GM12874 (cell line): ENCODE measurements around the gene FAM83D.
A peak's percentile ranks its signal among the peaks of the same experiment; 100 is the strongest.

Experiments used
- TF ChIP-seq, protein P1 (sequence below): IDR thresholded peaks from 2 replicates; pipeline ENCODE4 v1.5.1; 2011; ENCODE audit warnings: low read depth, mild to moderate bottlenecking, control low read depth, low read length, moderate library complexity; ENCODE audit not compliant: insufficient read depth

Gene FAM83D

DNA sequence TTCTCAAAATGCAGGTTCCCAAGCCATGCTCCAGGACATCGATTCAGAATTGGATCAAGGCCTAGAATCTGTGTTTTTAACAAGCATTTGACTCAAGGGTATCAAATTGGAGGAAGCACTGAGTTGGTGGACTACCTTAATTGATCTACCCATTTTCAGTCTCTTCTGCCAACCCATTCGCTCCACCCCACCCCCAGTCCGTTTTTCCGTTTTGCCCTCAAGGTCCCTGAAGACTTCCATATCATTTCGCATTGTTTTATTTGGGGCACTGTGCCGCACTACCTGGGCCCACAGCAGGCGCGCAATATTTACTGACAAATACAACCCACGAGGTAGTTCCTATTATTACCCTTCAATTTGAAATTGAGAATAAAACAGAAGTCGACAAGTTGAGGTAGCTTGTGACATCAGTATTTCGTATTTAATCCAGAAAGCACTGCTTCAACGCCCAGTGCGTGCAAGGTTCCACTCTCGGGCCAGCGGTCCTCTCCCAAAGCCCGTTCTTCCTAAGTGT lies 35.4 kb downstream of the FAM83D start:
- TF ChIP-seq, protein P1, sequence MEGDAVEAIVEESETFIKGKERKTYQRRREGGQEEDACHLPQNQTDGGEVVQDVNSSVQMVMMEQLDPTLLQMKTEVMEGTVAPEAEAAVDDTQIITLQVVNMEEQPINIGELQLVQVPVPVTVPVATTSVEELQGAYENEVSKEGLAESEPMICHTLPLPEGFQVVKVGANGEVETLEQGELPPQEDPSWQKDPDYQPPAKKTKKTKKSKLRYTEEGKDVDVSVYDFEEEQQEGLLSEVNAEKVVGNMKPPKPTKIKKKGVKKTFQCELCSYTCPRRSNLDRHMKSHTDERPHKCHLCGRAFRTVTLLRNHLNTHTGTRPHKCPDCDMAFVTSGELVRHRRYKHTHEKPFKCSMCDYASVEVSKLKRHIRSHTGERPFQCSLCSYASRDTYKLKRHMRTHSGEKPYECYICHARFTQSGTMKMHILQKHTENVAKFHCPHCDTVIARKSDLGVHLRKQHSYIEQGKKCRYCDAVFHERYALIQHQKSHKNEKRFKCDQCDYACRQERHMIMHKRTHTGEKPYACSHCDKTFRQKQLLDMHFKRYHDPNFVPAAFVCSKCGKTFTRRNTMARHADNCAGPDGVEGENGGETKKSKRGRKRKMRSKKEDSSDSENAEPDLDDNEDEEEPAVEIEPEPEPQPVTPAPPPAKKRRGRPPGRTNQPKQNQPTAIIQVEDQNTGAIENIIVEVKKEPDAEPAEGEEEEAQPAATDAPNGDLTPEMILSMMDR, result no peak

GRCh38 chr20:38962044-38962927 lies 36.1 kb downstream of the FAM83D start, which contains the start of gene DHX35:
DHX35 (plus strand) TSS chr20:38962344; CDS start chr20:38962368, 24 bp downstream.
- TF ChIP-seq, protein P1, result peak; percentile 39

DNA sequence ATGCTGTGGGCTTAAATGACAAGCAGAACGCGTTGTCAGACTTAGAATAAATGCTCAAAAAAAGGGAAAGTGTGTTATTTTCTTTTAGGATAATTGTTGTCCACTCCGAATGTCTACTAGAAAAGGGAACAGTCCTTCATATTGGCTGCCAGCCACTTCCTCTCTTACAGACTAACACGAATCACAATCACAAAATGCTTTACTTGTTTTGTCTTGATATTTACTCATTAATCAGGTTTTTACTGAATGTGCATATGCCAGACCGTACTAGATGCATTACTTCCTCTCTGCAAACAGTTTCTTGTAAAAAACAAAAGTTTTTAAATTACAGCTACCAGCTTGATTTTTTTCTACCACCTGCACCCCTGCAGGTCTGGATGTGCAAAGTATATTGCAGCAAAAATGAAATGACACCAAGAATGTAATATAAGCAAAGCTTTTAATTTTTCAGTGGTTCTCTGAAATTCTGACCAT lies 36.7 kb downstream of the FAM83D start:
- TF ChIP-seq, protein P1, result no peak

DNA sequence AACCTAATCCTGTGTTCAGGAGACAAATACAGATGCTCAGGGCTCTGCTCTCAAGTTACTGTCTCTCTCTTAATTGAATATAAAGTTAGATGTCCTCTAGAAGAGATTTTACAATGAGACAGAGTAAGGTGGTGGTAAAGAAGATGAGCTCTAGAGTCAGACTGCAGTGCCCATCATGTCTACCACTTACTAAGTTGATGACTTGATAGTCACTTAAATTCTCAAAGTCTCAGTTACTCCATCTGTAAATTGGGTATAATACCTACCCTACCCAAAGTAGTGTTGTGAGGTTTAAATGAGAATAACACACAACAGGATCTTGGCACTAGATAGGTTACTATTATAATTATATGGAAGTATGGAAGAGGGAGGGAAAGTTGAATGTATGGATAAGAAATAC lies 37.5 kb downstream of the FAM83D start:
- TF ChIP-seq, protein P1, result no peak

DNA sequence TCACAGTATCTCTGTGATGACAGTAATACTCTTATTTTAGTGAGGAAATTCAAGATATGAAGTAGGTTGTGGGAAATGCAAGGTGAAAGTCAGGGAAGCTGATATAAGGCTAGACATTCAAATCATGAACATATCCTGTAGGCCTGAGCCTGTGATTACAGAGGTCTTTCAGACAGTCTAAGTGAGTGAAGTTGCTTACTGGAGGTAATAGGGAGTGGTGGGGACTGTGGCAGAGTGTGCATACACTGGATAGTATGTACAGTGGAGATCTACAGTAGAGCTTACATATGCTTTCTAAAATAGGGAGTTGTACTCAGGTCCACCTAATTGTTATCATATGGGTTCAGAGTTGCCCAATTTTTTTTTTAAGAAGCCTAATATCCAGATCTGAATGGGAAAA lies 39.0 kb downstream of the FAM83D start:
- TF ChIP-seq, protein P1, result no peak

GRCh38 chr20:38968090-38968489 lies 41.9 kb downstream of the FAM83D start:
- TF ChIP-seq, protein P1, result no peak

DNA sequence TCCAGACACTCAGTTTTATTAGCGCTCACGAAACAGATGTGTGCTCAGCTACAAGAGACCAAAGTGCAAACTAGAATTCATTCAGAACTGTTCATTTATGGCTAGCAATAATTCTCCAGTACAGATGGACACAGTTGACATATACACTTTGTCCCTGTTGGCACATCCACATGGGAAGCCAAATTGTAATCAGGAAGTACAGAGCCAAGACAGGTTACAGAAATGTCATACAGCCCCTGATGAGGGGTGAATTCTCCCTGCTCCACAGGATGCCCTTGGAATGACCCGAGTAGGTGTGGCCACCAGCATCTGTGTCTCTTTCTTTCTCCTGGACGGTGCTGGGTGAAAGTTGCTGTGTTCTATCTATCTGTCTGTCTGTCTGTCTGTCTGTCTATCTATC lies 43.5 kb downstream of the FAM83D start:
- TF ChIP-seq, protein P1, result no peak
